GM19099 (cell line): ENCODE measurements around the gene SFXN5.

Source experiments
- POLR2A ChIP-seq: IDR thresholded peaks from 3 replicates; pipeline ENCODE4 v1.6.1; 2011; ENCODE audit warnings: low read depth; ENCODE audit not compliant: insufficient read length; ENCODE audit errors: extremely low read depth

SFXN5 gene

GRCh38 chr2:73107211-73107926 is 35.9 kb upstream of the SFXN5 start:
- no peak for TF ChIP-seq POLR2A

GRCh38 chr2:73106791-73107190 is 35.3 kb upstream of the SFXN5 start:
- TF ChIP-seq POLR2A, result no peak

- no peak for TF ChIP-seq POLR2A
Observed at GRCh38 chr2:73105511-73105971, 34.0 kb upstream of the SFXN5 start.

- TF ChIP-seq POLR2A, result no peak
Observed at GRCh38 chr2:73104933-73105332, 33.4 kb upstream of the SFXN5 start.

GRCh38 chr2:73103018-73103542 is 31.6 kb upstream of the SFXN5 start:
- no peak for TF ChIP-seq POLR2A

GRCh38 chr2:73101626-73102256 is 30.2 kb upstream of the SFXN5 start:
- no peak for TF ChIP-seq POLR2A

GRCh38 chr2:73100956-73101355 is 29.4 kb upstream of the SFXN5 start:
- TF ChIP-seq POLR2A, result no peak

GRCh38 chr2:73099486-73099885 is 28.0 kb upstream of the SFXN5 start:
- no peak for TF ChIP-seq POLR2A

GRCh38 chr2:73095910-73096309 is 24.4 kb upstream of the SFXN5 start:
- no peak for TF ChIP-seq POLR2A

- no peak for TF ChIP-seq POLR2A
Observed at GRCh38 chr2:73092146-73092783, 20.8 kb upstream of the SFXN5 start.

GRCh38 chr2:73091696-73092095 is 20.2 kb upstream of the SFXN5 start:
- no peak for TF ChIP-seq POLR2A

- TF ChIP-seq POLR2A, result no peak
Observed at GRCh38 chr2:73091164-73091563, 19.7 kb upstream of the SFXN5 start.

GRCh38 chr2:73089270-73090030 is 17.9 kb upstream of the SFXN5 start:
- no peak for TF ChIP-seq POLR2A

GRCh38 chr2:73088703-73089102 is 17.2 kb upstream of the SFXN5 start:
- TF ChIP-seq POLR2A, result no peak

GRCh38 chr2:73088211-73088610 is 16.7 kb upstream of the SFXN5 start:
- no peak for TF ChIP-seq POLR2A
